Measurements from ENCODE around the gene PLXNA4.

DNA sequence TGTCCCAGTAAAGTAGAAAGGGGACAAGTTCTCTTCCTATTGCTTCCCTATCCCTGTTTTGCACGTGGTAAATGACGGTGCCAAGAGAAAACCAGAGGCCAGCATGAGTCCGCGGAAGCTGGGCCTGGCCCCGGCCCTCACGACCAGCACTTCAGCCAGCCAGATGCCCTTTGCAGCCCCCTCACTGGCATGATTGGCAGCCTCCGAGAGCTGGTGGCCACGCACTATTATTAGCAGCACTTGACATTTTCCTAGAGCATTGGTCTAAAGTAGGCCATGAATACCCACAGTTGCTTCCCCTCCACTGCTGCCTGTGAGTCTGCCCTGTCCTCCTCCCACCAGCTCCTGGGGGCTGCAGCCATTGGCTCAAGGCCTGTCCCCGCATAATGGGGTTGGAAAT is 369.1 kb downstream of the PLXNA4 start:
- no peak for TF ChIP-seq CTCF (optimal IDR thresholded peaks at IDR 0.05 in 1 of 3, IDR thresholded peaks at IDR 0.05 in 1 of 3, conservative IDR thresholded peaks at IDR 0.05 in 1 of 3; ENCODE audit: extremely low read depth in 1 of 3, insufficient read depth in 2 of 3, low read length in 3 of 3)
- TF ChIP-seq EZH2 (IDR thresholded peaks at IDR 0.05; ENCODE audit: low read length), result no peak

Data from keratinocyte (primary cell).